Measurements from ENCODE around the gene ASB1. TPM values are rescaled to one million over a fixed set of nuclear protein-coding genes. Genes with fewer than 3 reads are reported as not detected.
"Not testable (repeated sequence)": the region's sequence is repeated elsewhere in the genome, so short reads cannot be mapped to it uniquely, and the experiment has no call there.

Gene ASB1
- total RNA-seq, 4 donors from 2014 or later = 17.1 to 48.8 (median 22.1) TPM

DNA sequence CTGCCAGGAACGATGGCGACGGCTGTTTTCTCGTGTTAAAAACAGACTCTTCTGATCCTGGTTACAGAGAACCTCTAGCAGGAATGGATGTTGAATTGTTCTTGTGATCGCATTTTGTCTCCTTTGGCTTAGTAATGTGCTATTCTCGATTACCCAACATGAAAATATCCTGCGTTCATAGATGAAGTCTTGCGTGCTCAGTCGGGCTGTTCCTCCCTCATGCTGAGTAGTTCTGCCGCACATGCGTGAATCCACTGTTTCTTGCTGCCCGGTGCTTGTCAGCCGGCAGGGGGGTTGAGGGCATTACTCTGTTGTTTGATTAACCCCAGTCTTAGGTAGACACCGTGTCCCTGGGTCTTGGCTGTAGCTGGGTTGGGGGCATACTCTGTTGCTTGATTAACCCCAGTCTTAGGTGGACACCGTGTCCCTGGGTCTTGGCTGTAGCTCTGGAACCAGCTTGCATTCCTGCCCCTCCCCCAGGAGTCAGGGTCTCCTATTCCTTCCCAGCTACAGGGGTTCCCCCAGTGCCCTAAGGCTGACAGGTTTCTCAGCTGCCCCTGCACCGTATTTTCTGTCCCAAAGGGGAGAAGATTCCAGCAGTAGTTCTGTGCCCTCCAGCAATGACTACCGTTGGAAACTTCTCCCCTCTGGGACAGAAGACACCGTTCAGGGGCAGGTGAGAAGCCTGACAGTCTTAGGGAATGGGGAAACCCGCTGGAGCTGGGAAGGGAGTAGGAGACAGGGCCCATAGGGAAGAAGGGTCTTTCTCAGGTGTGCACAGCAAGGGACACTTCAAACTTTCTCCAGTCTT is 22.1 kb upstream of the ASB1 start:
- Histone ChIP-seq H3K9me3 (no peaks in the 10 kb centered on the region), H3K4me3 (no peak overlapping the region), H3K36me3 (peaks cover 7% of the 10 kb centered on the region), H3K27me3 (no peaks in the 10 kb centered on the region), H3K27ac (no peak overlapping the region), H3K4me1 (no peaks in the 10 kb centered on the region)
- DNase-seq (ENCODE audit: low spot score in 2 of 2) = no peak
- WGBS = 92% methylated on average over 18 of the region's 19 CpGs
- no peak for TF ChIP-seq POLR2A (IDR thresholded peaks at IDR 0.05)

DNA sequence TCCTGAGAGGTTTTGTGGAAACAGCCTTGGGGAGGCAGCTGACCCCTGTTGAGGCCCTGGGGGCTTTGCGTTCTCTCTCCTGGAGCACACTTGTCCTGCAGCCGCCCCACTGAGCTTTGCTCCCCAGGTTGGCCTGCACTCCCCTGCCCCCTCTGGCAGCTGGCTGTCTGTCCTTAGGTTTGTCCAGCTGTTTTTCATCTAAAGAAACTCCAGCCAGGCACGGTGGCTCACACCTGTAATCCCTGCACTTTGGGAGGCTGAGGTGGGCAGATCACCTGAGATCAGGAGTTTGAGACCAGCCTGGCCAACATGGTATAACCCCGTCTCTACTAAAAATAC is 21.5 kb upstream of the ASB1 start:
- H3K4me1 ChIP-seq; H3K9me3 ChIP-seq; H3K27me3 ChIP-seq; H3K27ac ChIP-seq; DNase-seq (ENCODE audit: low spot score in 2 of 2); H3K4me3 ChIP-seq; H3K36me3 ChIP-seq: not testable (repeated sequence)
- WGBS = 89% methylated on average over 4 of the region's 4 CpGs

DNA sequence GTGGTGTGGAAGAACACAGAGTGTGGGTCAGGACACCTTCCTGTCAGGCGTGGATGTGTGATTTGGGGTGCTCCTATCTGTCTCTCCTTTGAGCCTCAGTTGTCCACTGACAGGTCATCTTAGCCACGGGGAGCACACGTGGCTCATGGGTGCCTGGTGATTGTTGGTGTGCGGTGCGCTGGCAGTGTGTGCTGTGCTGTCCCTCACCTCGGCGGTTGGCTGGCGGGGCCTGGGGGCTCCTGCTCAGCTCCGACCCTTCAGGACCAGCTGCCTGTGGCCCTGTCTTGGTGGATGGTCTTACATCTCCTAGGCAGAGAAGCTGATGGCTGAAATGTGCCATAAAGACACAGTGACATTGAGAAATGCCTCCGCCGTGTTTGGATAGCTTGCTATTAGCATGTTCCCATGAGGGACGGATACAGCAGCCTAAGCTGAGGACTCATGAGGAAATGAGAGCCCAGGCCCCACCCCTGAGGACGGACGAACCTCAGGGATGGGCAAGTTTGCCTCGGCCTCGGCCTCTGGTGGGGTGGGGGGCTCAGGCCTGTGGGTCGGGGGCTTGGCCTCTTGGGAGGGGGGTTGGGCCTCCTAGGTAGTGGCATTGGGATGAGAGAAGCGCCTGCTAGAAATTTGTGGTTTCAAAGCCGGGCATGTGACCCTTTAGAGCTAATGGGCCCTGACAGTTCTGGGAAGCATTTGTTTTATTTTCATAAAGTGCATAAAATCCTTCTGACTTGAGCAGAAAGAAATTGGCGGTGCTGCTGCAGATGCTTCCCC is 20.3 kb upstream of the ASB1 start:
- no peak for TF ChIP-seq POLR2A (IDR thresholded peaks at IDR 0.05)
- no peak for TF ChIP-seq CTCF (IDR thresholded peaks at IDR 0.05)
- no peak for TF ChIP-seq POLR2AphosphoS5 (IDR thresholded peaks at IDR 0.05)
- no peak for TF ChIP-seq EP300 (IDR thresholded peaks at IDR 0.05)

GRCh38 chr2:238406998-238407285 is 19.8 kb upstream of the ASB1 start:
- DNase-seq (ENCODE audit: low spot score in 2 of 2) = no peak
- TF ChIP-seq POLR2AphosphoS5 (IDR thresholded peaks at IDR 0.05) = no peak
- TF ChIP-seq CTCF (IDR thresholded peaks at IDR 0.05) = no peak
- WGBS = 84% methylated on average over 8 of the region's 8 CpGs

More for the DNA sequence above, 20.3 kb upstream of the ASB1 start:
- H3K27me3 ChIP-seq = no peaks in the 10 kb centered on the region
- H3K9me3 ChIP-seq = no peaks in the 10 kb centered on the region
- no peaks in the 10 kb centered on the region for H3K4me1 ChIP-seq
- H3K27ac ChIP-seq = no peak overlapping the region
- no peak overlapping the region for H3K4me3 ChIP-seq
- H3K36me3 ChIP-seq = no peaks in the 10 kb centered on the region
- DNase-seq (ENCODE audit: low spot score in 2 of 2) = no peak
- 76% methylated on average over 9 of the region's 20 CpGs for WGBS

DNA sequence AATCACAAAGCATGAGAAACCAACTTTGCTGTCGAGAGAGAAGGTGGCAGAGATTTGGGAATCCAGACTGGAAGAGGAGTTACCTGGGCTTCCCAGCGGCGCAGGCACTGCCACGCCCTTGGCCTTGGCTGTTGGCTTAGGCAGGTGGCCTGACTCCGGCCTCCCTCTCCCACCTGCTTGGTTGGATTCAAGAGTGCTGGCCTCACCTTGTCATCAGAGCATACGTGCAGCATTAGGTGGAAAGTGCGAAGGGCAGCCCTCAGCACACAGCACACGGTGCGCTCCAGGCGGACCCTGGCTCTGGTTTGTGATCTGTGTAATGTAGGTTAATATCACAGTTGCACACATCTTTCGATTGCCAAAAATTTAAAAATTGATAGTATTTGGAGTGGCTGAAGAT is 19.2 kb upstream of the ASB1 start:
- DNase-seq (ENCODE audit: low spot score in 2 of 2) = no peak
- Histone ChIP-seq H3K4me3 (no peak overlapping the region), H3K27ac (no peak overlapping the region), H3K4me1 (no peaks in the 10 kb centered on the region), H3K9me3 (no peaks in the 10 kb centered on the region), H3K36me3 (no peaks in the 10 kb centered on the region), H3K27me3 (no peaks in the 10 kb centered on the region)
- TF ChIP-seq CTCF (IDR thresholded peaks at IDR 0.05) (no peak), POLR2A (IDR thresholded peaks at IDR 0.05) (no peak), POLR2AphosphoS5 (IDR thresholded peaks at IDR 0.05) (no peak), EP300 (IDR thresholded peaks at IDR 0.05) (no peak)
- 94% methylated on average over 11 of the region's 11 CpGs for whole genome bisulfite sequencing

More at GRCh38 chr2:238406998-238407285, 19.8 kb upstream of the ASB1 start:
- Histone ChIP-seq H3K4me3 (no peak overlapping the region), H3K27ac (no peak overlapping the region), H3K36me3 (no peaks in the 10 kb centered on the region), H3K27me3 (no peaks in the 10 kb centered on the region), H3K4me1 (no peaks in the 10 kb centered on the region), H3K9me3 (no peaks in the 10 kb centered on the region)

GRCh38 chr2:238408615-238409340 is 17.9 kb upstream of the ASB1 start:
- no peak for DNase-seq (ENCODE audit: low spot score in 2 of 2)
- no peak for TF ChIP-seq POLR2AphosphoS5 (IDR thresholded peaks at IDR 0.05)
- no peak for TF ChIP-seq POLR2A (IDR thresholded peaks at IDR 0.05)
- no peak for TF ChIP-seq CTCF (IDR thresholded peaks at IDR 0.05)
- no peak for TF ChIP-seq EP300 (IDR thresholded peaks at IDR 0.05)
- no peaks in the 10 kb centered on the region for H3K36me3 ChIP-seq
- H3K9me3 ChIP-seq = no peaks in the 10 kb centered on the region
- no peaks in the 10 kb centered on the region for H3K4me1 ChIP-seq
- no peak overlapping the region for H3K27ac ChIP-seq
- H3K27me3 ChIP-seq = no peaks in the 10 kb centered on the region
- WGBS = 85% methylated on average over 15 of the region's 17 CpGs
- H3K4me3 ChIP-seq = no peak overlapping the region

Measured in suprapubic skin (tissue), 4 donors.